Gastroesophageal sphincter (tissue), 3 donors: Measurements from ENCODE around the gene NOX5.

Experiments used
- CTCF ChIP-seq, 4 experiments: fragments of 200-600 bp in 2 of 4; fragments of 450-650 bp in 2 of 4; sonication (generic) in 1 of 4; IDR thresholded peaks; one replicate each; pipeline ENCODE4 v1.5.1; 2017 to 2019; ENCODE audit warnings: antibody characterized with exemption in 4 of 4, mild to moderate bottlenecking in 2 of 4, moderate library complexity in 2 of 4
- EP300 ChIP-seq: sonication (generic); formaldehyde crosslinking; IDR thresholded peaks from one replicate; pipeline ENCODE4 v1.6.1; 2017; ENCODE audit warnings: antibody characterized with exemption, mild to moderate bottlenecking
- POLR2A ChIP-seq, 2 donors: fragments of 450-650 bp; IDR thresholded peaks; one replicate each; pipeline ENCODE4 v1.6.1; 2017; ENCODE audit warnings: antibody characterized with exemption in 2 of 2, mild to moderate bottlenecking in 2 of 2, moderate library complexity in 1 of 2
- POLR2AphosphoS5 ChIP-seq: sonication (generic); formaldehyde crosslinking; IDR thresholded peaks from one replicate; pipeline ENCODE4 v1.6.1; 2017; ENCODE audit warnings: antibody characterized with exemption

- TF ChIP-seq POLR2A (IDR thresholded peaks at IDR 0.05) (no peak), EP300 (no peak), CTCF (IDR thresholded peaks at IDR 0.05) (no peak), POLR2AphosphoS5 (no peak)
Observed at GRCh38 chr15:69090197-69090948, 75.9 kb downstream of the NOX5 start.
